GM18909 (cell line): Measurements from ENCODE around the gene RIBC2.

Source experiments
- ATAC-seq: cut with Tn5 transposase; IDR thresholded peaks from one replicate; pipeline ENCODE4 v1.9.1; 2021; ENCODE audit warnings: mild to moderate bottlenecking; ENCODE audit not compliant: unreplicated experiment, poor library complexity

The RIBC2 gene

GRCh38 chr22:45469281-45470073 is 56.0 kb downstream of the RIBC2 start:
- ATAC-seq = no peak

GRCh38 chr22:45470871-45471270 is 57.4 kb downstream of the RIBC2 start:
- ATAC-seq = no peak

- ATAC-seq = no peak
Observed at GRCh38 chr22:45472426-45472825, 58.9 kb downstream of the RIBC2 start.

- no peak for ATAC-seq
Observed at GRCh38 chr22:45473626-45474237, 60.2 kb downstream of the RIBC2 start.

- no peak for ATAC-seq
Observed at GRCh38 chr22:45475063-45475747, 61.7 kb downstream of the RIBC2 start.

- no peak for ATAC-seq
Observed at GRCh38 chr22:45475851-45476514, 62.5 kb downstream of the RIBC2 start.

- ATAC-seq = no peak
Observed at GRCh38 chr22:45476814-45477213, 63.3 kb downstream of the RIBC2 start.

- ATAC-seq = no peak
Observed at GRCh38 chr22:45477366-45478107, 64.0 kb downstream of the RIBC2 start.

- no peak for ATAC-seq
Observed at GRCh38 chr22:45478108-45478771, 64.7 kb downstream of the RIBC2 start.

GRCh38 chr22:45480717-45481116 is 67.2 kb downstream of the RIBC2 start:
- no peak for ATAC-seq

- ATAC-seq = no peak
Observed at GRCh38 chr22:45481661-45482060, 68.2 kb downstream of the RIBC2 start.
